DND-41 (cell line): ENCODE data around the gene SIX2.

Source experiments
- ATAC-seq: fragments of 200-7000 bp; cut with Tn5 transposase; 3 replicates; pipeline ENCODE4 v1.9.1; 2021; ENCODE audit warnings: low read depth; ENCODE audit not compliant: insufficient read depth
- DNase-seq: peaks from one replicate; pipeline ENCODE4 v3.0.0-alpha.2; 2020
- H2AFZ ChIP-seq: 2 replicates; pipeline ENCODE4 v1.6.0; 2012; ENCODE audit warnings: low read depth, low read length
- H3K27ac ChIP-seq: 2 replicates; pipeline ENCODE4 v1.5.1; 2012; ENCODE audit warnings: low read length, inconsistent platforms
- H3K27me3 ChIP-seq: fragments of 200-600 bp; sonication (generic); 2 replicates; pipeline ENCODE4 v1.6.0; 2012; ENCODE audit warnings: low read length, mild to moderate bottlenecking, inconsistent platforms; ENCODE audit not compliant: insufficient read depth, poor library complexity
- H3K36me3 ChIP-seq: 2 replicates; pipeline ENCODE4 v1.5.1; 2012; ENCODE audit warnings: low read length, inconsistent platforms; ENCODE audit not compliant: insufficient read depth
- H3K4me1 ChIP-seq: 2 replicates; pipeline ENCODE4 v1.5.1; 2012; ENCODE audit warnings: mild to moderate bottlenecking, low read length; ENCODE audit not compliant: insufficient read depth
- H3K4me2 ChIP-seq: 2 replicates; pipeline ENCODE4 v1.6.0; 2012; ENCODE audit warnings: mild to moderate bottlenecking, moderate library complexity, low read length, inconsistent platforms; ENCODE audit not compliant: insufficient read depth
- H3K4me3 ChIP-seq, 2 experiments: fragments of 200-600 bp in 1 of 2; shearing (Covaris generic) in 1 of 2; 2 replicates each; pipeline ENCODE4 v1.5.1; 2012 to 2016; ENCODE audit warnings: inconsistent platforms in 2 of 2, low read length in 2 of 2, mild to moderate bottlenecking in 2 of 2, low read depth in 1 of 2, moderate library complexity in 1 of 2
- H3K79me2 ChIP-seq: 2 replicates; pipeline ENCODE4 v1.6.0; 2012; ENCODE audit warnings: low read length, inconsistent platforms; ENCODE audit not compliant: insufficient read depth
- H3K9ac ChIP-seq: 2 replicates; pipeline ENCODE4 v1.6.0; 2012; ENCODE audit warnings: low read depth, mild to moderate bottlenecking, inconsistent platforms, low read length, moderate library complexity
- H3K9me3 ChIP-seq: 2 replicates; pipeline ENCODE4 v1.5.1; 2012; ENCODE audit warnings: low read length, moderate library complexity, mild to moderate bottlenecking, inconsistent platforms; ENCODE audit not compliant: insufficient read depth, severe bottlenecking
- H4K20me1 ChIP-seq: 2 replicates; pipeline ENCODE4 v1.6.0; 2012; ENCODE audit warnings: low read length; ENCODE audit not compliant: insufficient read depth
- CTCF ChIP-seq: IDR thresholded peaks from 2 replicates; pipeline ENCODE4 v1.5.1; 2012; ENCODE audit warnings: borderline replicate concordance, low read length, moderate library complexity, mild to moderate bottlenecking; ENCODE audit not compliant: poor library complexity, severe bottlenecking; ENCODE audit errors: extremely low read depth
- EZH2 ChIP-seq: IDR thresholded peaks from 3 replicates; pipeline ENCODE4 v1.6.1; 2012; ENCODE audit warnings: borderline replicate concordance, low read depth, mild to moderate bottlenecking, moderate library complexity, low read length, inconsistent platforms; ENCODE audit not compliant: severe bottlenecking

The SIX2 gene

GRCh38 chr2:44989176-44989575, 20.1 kb downstream of the SIX2 start:
- ATAC-seq (no peak), DNase-seq (no peak)
- Histone ChIP-seq H3K79me2 (no peaks in the 10 kb centered on the region), H3K4me3 (no peak overlapping the region), H3K4me2 (no peak overlapping the region), H2AFZ (no peak overlapping the region), H4K20me1 (no peaks in the 10 kb centered on the region), H3K27ac (no peak overlapping the region), H3K36me3 (no peaks in the 10 kb centered on the region), H3K4me1 (no peaks in the 10 kb centered on the region), H3K27me3 (no peaks in the 10 kb centered on the region), H3K9me3 (peaks cover 18% of the 10 kb centered on the region), H3K9ac (no peak overlapping the region)
- no peak for TF ChIP-seq EZH2
- no peak for TF ChIP-seq CTCF

- peaks cover 6% of the 10 kb centered on the region for H3K4me1 ChIP-seq
- H3K27me3 ChIP-seq = no peaks in the 10 kb centered on the region
- H3K36me3 ChIP-seq = no peaks in the 10 kb centered on the region
- peaks cover 12% of the 10 kb centered on the region for H3K9me3 ChIP-seq
- H4K20me1 ChIP-seq = no peaks in the 10 kb centered on the region
- H3K79me2 ChIP-seq = no peaks in the 10 kb centered on the region
- ATAC-seq = no peak
- no peak overlapping the region for H3K27ac ChIP-seq
- H3K4me3 ChIP-seq = no peak overlapping the region
- TF ChIP-seq EZH2 (no peak), CTCF (no peak)
- no peak overlapping the region for H3K9ac ChIP-seq
- no peak overlapping the region for H3K4me2 ChIP-seq
- H2AFZ ChIP-seq = no peak overlapping the region
- no peak for DNase-seq
Observed at GRCh38 chr2:44983836-44984604, 25.2 kb downstream of the SIX2 start.

DNA sequence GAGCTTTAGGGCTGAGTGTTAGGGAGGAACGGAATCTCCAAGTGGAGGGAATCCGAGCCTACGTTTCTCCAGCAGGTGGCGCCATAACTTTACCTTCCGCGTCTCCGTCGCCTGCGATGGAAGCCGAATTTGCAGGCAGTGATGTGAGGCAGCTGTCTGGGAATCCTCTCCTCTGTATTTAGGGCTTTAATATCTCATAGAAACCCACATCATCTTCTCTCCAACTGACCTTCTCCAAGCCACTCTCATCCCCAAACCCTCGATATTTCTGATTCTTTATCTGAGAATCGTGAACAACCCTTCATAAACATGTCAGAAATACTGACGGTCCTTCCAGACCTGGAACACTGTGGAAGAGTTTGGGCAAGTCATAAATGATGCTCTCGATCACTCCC, 27.5 kb downstream of the SIX2 start:
- H3K27ac ChIP-seq = no peak overlapping the region
- H3K27me3 ChIP-seq = no peaks in the 10 kb centered on the region
- H3K36me3 ChIP-seq = no peaks in the 10 kb centered on the region
- TF ChIP-seq EZH2 (no peak), CTCF (peak; percentile 97)
- peaks cover 6% of the 10 kb centered on the region for H3K4me1 ChIP-seq
- no peak overlapping the region for H3K4me2 ChIP-seq
- peak; percentile 77 for DNase-seq
- H3K79me2 ChIP-seq = no peaks in the 10 kb centered on the region
- no peak overlapping the region for H3K4me3 ChIP-seq
- H2AFZ ChIP-seq = peak overlapping the region; percentile 46; the same call in 1 of the 2 replicates
- H3K9me3 ChIP-seq = no peaks in the 10 kb centered on the region
- no peaks in the 10 kb centered on the region for H4K20me1 ChIP-seq
- ATAC-seq = peak; percentile 96
- no peak overlapping the region for H3K9ac ChIP-seq
